ENCODE data around the gene PCBP2.

GRCh38 chr12:53485955-53486735 is 34.2 kb downstream of the PCBP2 start:
- TF ChIP-seq CTCF (IDR thresholded peaks at IDR 0.05), result no peak
- TF ChIP-seq POLR2A (IDR thresholded peaks at IDR 0.05), result no peak

All from adrenal gland (tissue), 5 donors.